CD4-positive, CD25-positive, alpha-beta regulatory T cell (primary cell): Measurements from ENCODE around the gene MAGI1. TPM values are rescaled to one million over a fixed set of nuclear protein-coding genes. Genes with fewer than 3 reads are reported as not detected.
"Not testable (repeated sequence)": the region's sequence is repeated elsewhere in the genome, so short reads cannot be mapped to it uniquely, and the experiment has no call there.

ENCODE experiments used
- ATAC-seq, 2 donors: fragments of 150-1000 bp; cut with Tn5 transposase; one replicate each; pipeline ENCODE4 v1.10.0; 2021; ENCODE audit warnings: low read depth in 2 of 2, moderate number of reproducible peaks in 2 of 2, moderate library complexity in 1 of 2
- DNase-seq, 3 donors: peaks; one replicate each; pipeline versions ENCODE4 v3.0.0 to v3.0.0-alpha.2; 2012 to 2022; ENCODE audit warnings: mixed read lengths in 1 of 3
- H3K27ac ChIP-seq: one replicate; pipeline ENCODE4 v1.7.0; 2013; ENCODE audit warnings: mild to moderate bottlenecking, low read length; ENCODE audit not compliant: insufficient read depth, poor library complexity, severe bottlenecking
- H3K27me3 ChIP-seq: one replicate; pipeline ENCODE4 v1.7.0; 2013; ENCODE audit warnings: low read length; ENCODE audit not compliant: control insufficient read depth, insufficient read depth
- H3K36me3 ChIP-seq: one replicate; pipeline ENCODE4 v1.7.0; 2013; ENCODE audit warnings: mild to moderate bottlenecking, low read length, moderate library complexity; ENCODE audit not compliant: control insufficient read depth, insufficient read depth
- H3K4me1 ChIP-seq: 2 replicates; pipeline ENCODE4 v1.7.0; 2013; ENCODE audit warnings: mild to moderate bottlenecking, low read length; ENCODE audit not compliant: insufficient read depth, control insufficient read depth, poor library complexity, severe bottlenecking
- H3K4me3 ChIP-seq: one replicate; pipeline ENCODE4 v1.7.0; 2013; ENCODE audit warnings: low read depth, mild to moderate bottlenecking, low read length, moderate library complexity
- H3K9me3 ChIP-seq, 2 experiments: 1 replicate in 1 of 2; 2 replicates in 1 of 2; pipeline ENCODE4 v1.7.0; 2013; ENCODE audit warnings: low read length in 2 of 2, mild to moderate bottlenecking in 1 of 2, moderate library complexity in 1 of 2; ENCODE audit not compliant: control insufficient read depth in 2 of 2
- H3K27ac Mint-ChIP-seq, 3 donors: one replicate each; pipeline ENCODE4 v1.8.0; 2020 to 2022; ENCODE audit warnings: mild to moderate bottlenecking in 3 of 3, mixed read lengths in 3 of 3, moderate library complexity in 2 of 3
- H3K27me3 Mint-ChIP-seq: one replicate; pipeline ENCODE4 v1.8.0; 2022; ENCODE audit warnings: mild to moderate bottlenecking, mixed read lengths
- H3K36me3 Mint-ChIP-seq: one replicate; pipeline ENCODE4 v1.8.0; 2020; ENCODE audit warnings: mixed read lengths
- H3K4me1 Mint-ChIP-seq, 4 donors: one replicate each; pipeline ENCODE4 v1.8.0; 2020 to 2022; ENCODE audit warnings: mixed read lengths in 4 of 4, mild to moderate bottlenecking in 1 of 4
- H3K4me3 Mint-ChIP-seq, 4 donors: one replicate each; pipeline ENCODE4 v1.8.0; 2020 to 2022; ENCODE audit warnings: mild to moderate bottlenecking in 4 of 4, mixed read lengths in 4 of 4, moderate library complexity in 3 of 4
- H3K9me3 Mint-ChIP-seq, 7 donors: one replicate each; pipeline ENCODE4 v1.8.0; 2020 to 2022; ENCODE audit warnings: mixed read lengths in 7 of 7, mild to moderate bottlenecking in 3 of 7, moderate library complexity in 2 of 7
- polyA plus RNA-seq, 4 donors: library from polyadenylated mRNA; unstranded; fragments of 300-500 nt; fragmentation: Illumina TruSeq; gene quantifications; one replicate each; pipeline ENCODE4 v1.2.3, GENCODE V29; 2021
- total RNA-seq: library from RNA; stranded (reverse); gene quantifications from one replicate; pipeline ENCODE4 v1.2.3, GENCODE V29; 2022

MAGI1 gene
- total and polyA plus RNA-seq, 5 donors from 2014 or later, result 0.10 to 0.44 (median 0.19) TPM; not detected in 1

DNA sequence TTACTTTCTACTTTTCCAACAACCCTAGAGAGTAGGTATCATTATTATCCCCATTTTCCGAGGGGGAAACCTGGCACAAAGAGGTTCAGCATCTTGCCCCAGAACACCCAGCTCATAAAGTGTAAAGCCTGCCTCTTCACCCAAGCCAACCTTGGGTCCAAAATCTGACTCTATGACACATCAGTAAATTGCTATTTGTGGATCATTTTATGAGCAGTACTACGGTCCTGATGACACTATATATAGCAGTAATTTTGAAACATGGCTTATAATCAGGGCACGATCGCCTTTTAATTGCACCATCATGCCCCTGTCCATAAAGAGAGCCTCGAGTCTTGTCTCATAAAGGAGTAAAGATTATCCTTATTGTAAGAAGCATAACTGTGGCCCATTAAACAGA lies 9.7 kb downstream of the MAGI1 start:
- no peak for DNase-seq
- Histone ChIP-seq H3K27ac (no peak overlapping the region), H3K27me3 (no peaks in the 10 kb centered on the region), H3K4me1 (no peaks in the 10 kb centered on the region), H3K9me3 (no peaks in the 10 kb centered on the region), H3K36me3 (no peaks in the 10 kb centered on the region), H3K4me3 (no peak overlapping the region)
- ATAC-seq, result no peak
- Mint-ChIP-seq H3K27ac (no peak overlapping the region), H3K4me3 (no peak overlapping the region), H3K27me3 (no peaks in the 10 kb centered on the region), H3K36me3 (no peaks in the 10 kb centered on the region), H3K9me3 (peaks cover 0 to 4% (median 0%) of the 10 kb centered on the region in 7 donors), H3K4me1 (no peaks in the 10 kb centered on the region)

GRCh38 chr3:66028457-66028856 lies 10.3 kb downstream of the MAGI1 start:
- Histone ChIP-seq H3K27me3 (no peaks in the 10 kb centered on the region), H3K9me3 (no peaks in the 10 kb centered on the region), H3K27ac (no peak overlapping the region), H3K4me1 (no peaks in the 10 kb centered on the region), H3K36me3 (no peaks in the 10 kb centered on the region), H3K4me3 (no peak overlapping the region)
- DNase-seq (no peak), ATAC-seq (no peak)
- Mint-ChIP-seq H3K27me3 (no peaks in the 10 kb centered on the region), H3K4me3 (no peak overlapping the region), H3K36me3 (no peaks in the 10 kb centered on the region), H3K27ac (no peak overlapping the region), H3K4me1 (no peaks in the 10 kb centered on the region), H3K9me3 (peaks cover 0 to 4% (median 0%) of the 10 kb centered on the region in 7 donors)

DNA sequence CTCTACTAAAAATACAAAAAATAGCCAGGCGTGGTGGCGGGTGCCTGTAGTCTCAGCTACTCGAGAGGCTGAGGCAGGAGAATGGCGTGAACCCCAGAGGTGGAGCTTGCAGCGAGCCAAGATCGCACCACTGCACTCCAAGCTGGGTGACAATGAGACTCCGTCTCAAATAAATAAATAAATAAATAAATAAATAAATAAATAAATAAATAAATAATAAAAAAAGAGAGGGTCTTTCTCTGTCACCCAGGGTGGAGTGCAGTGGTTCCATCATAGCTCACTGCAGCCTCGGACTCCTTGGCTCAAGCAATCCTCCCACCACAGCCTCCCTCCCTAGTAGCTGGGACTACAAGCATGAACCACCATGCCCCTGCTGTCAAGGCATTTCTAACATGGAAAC lies 11.6 kb downstream of the MAGI1 start:
- H3K4me3 Mint-ChIP-seq, H3K36me3 Mint-ChIP-seq, ATAC-seq, H3K9me3 ChIP-seq, H3K27ac ChIP-seq, H3K4me1 Mint-ChIP-seq, DNase-seq, H3K27me3 ChIP-seq, H3K27me3 Mint-ChIP-seq, H3K27ac Mint-ChIP-seq, H3K36me3 ChIP-seq, H3K4me3 ChIP-seq, H3K9me3 Mint-ChIP-seq, H3K4me1 ChIP-seq: not testable (repeated sequence)

DNA sequence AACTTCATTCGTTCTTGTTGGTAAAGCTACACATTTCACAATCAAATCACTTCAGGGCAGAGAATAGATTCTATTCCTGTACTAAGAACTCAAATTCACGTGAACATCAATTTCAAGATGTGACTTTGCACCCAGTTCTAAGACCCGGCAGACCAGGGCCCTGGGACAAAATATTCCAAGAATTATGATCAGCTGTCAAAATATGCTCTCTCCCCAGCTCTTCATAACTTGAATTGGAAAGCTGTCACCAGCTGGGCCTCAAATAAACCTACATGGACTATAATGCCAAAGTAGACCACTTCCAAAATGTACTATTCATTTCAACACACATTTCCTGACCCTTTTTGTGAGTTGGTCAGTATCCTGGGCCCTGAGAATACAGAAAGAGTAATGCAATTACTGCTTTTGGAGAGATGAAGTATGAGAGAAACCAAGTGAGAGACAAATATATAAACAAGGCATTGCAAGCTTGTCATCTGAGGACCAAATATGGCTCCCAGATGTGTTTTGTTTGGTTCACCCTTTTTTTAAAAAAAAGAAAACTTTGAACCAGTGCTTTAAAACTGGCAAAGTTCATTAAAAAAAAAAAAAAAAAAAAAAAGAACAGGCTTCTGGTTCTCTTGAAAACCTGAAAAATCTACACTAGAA lies 14.9 kb downstream of the MAGI1 start:
- Mint-ChIP-seq H3K27me3 (peaks cover 5% of the 10 kb centered on the region), H3K27ac (no peak overlapping the region), H3K36me3 (no peaks in the 10 kb centered on the region), H3K4me3 (no peak overlapping the region), H3K4me1 (no peaks in the 10 kb centered on the region), H3K9me3 (peaks cover 0 to 4% (median 0%) of the 10 kb centered on the region in 7 donors)
- ATAC-seq, result no peak
- H3K9me3 ChIP-seq, result no peaks in the 10 kb centered on the region
- H3K27me3 ChIP-seq, result no peaks in the 10 kb centered on the region
- no peak for DNase-seq
- H3K36me3 ChIP-seq, result no peaks in the 10 kb centered on the region
- no peak overlapping the region for H3K27ac ChIP-seq
- no peaks in the 10 kb centered on the region for H3K4me1 ChIP-seq
- H3K4me3 ChIP-seq, result no peak overlapping the region

DNA sequence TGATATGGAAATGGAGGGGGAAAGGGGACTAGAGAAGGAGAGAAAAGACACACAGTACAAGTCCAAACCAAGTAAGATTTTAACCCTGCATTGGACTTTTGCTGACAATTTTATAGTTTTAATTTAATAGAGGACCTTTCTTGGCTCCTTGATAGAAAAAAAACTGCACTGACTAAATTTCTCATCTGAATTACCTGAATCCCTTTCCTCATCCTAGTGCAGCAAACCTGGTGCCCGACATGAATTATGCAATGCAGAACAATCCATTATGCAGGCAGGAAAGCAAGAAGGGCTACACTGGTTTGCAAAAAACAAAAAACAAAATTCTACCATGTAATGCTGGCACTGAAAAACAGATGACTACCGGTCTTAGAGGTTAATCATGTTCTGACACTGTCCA lies 15.5 kb downstream of the MAGI1 start:
- Histone ChIP-seq H3K27ac (no peak overlapping the region), H3K4me1 (no peaks in the 10 kb centered on the region), H3K36me3 (no peaks in the 10 kb centered on the region), H3K4me3 (no peak overlapping the region), H3K27me3 (no peaks in the 10 kb centered on the region), H3K9me3 (no peaks in the 10 kb centered on the region)
- Mint-ChIP-seq H3K27me3 (peaks cover 5% of the 10 kb centered on the region), H3K36me3 (no peaks in the 10 kb centered on the region), H3K4me3 (no peak overlapping the region), H3K9me3 (peaks cover 0 to 4% (median 0%) of the 10 kb centered on the region in 7 donors), H3K4me1 (no peaks in the 10 kb centered on the region), H3K27ac (no peak overlapping the region)
- ATAC-seq, result no peak
- no peak for DNase-seq

DNA sequence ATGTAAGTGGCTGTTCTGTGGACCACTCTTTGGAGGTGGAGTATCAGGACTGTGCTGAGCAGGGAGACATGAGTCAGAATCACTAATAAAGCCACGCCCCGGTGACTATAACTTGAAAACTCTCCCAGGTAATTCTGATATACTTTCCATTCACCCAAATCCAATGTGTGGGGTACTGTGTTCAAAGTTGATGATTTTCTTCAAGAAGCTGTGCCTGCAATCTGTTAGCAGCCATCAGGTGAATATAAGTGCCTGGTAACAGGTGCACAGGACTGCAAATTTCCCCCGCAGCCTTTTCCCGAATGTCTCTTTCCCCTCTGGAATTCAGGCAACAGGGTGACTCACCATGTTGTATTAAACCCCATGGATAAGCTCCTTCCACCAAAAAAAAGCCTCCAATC lies 17.0 kb downstream of the MAGI1 start:
- H3K9me3 ChIP-seq, result no peaks in the 10 kb centered on the region
- H3K27me3 ChIP-seq, result no peaks in the 10 kb centered on the region
- Mint-ChIP-seq H3K36me3 (no peaks in the 10 kb centered on the region), H3K27ac (no peak overlapping the region), H3K27me3 (peaks cover 5% of the 10 kb centered on the region), H3K9me3 (peaks cover 0 to 2% (median 0%) of the 10 kb centered on the region in 7 donors), H3K4me3 (no peak overlapping the region), H3K4me1 (no peaks in the 10 kb centered on the region)
- H3K27ac ChIP-seq, result no peak overlapping the region
- DNase-seq (no peak), ATAC-seq (no peak)
- no peaks in the 10 kb centered on the region for H3K36me3 ChIP-seq
- no peaks in the 10 kb centered on the region for H3K4me1 ChIP-seq
- no peak overlapping the region for H3K4me3 ChIP-seq

DNA sequence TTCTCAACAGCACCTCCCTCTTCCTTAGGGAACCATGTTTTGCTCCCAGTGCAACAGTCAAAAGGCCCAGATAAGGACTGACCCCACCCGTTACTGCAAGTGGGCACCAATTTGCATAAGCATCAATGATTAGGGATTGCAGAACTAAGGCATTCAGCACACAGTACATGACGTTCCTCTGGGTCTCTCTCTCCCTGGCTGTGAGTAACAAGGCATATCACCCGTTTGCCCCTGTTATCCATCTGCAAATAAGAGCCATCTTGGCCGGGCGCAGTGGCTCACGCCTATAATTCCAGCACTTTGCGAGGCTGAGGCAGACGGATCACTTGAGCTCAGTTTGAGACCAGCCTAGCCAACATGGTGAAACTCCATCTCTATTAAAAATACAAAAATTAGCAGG lies 18.8 kb downstream of the MAGI1 start:
- Mint-ChIP-seq H3K27me3 (peaks cover 5% of the 10 kb centered on the region), H3K4me1 (no peaks in the 10 kb centered on the region), H3K4me3 (no peak overlapping the region), H3K27ac (no peak overlapping the region), H3K9me3 (peaks cover 0 to 2% (median 0%) of the 10 kb centered on the region in 7 donors), H3K36me3 (no peaks in the 10 kb centered on the region)
- no peak for ATAC-seq
- Histone ChIP-seq H3K27ac (no peak overlapping the region), H3K9me3 (no peaks in the 10 kb centered on the region), H3K36me3 (no peaks in the 10 kb centered on the region), H3K27me3 (no peaks in the 10 kb centered on the region), H3K4me3 (no peak overlapping the region), H3K4me1 (no peaks in the 10 kb centered on the region)
- DNase-seq, result no peak
